Measurements from ENCODE around the gene MYO1E.
"Not testable (repeated sequence)": the region's sequence is repeated elsewhere in the genome, so short reads cannot be mapped to it uniquely, and the experiment has no call there.

The MYO1E gene

GRCh38 chr15:59140422-59141226 is 232.0 kb downstream of the MYO1E start:
- DNase-seq (ENCODE audit: low read depth) = no peak
- H3K4me3 ChIP-seq (ENCODE audit: low read depth, low read length) = no peak overlapping the region
- TF ChIP-seq, protein P1, sequence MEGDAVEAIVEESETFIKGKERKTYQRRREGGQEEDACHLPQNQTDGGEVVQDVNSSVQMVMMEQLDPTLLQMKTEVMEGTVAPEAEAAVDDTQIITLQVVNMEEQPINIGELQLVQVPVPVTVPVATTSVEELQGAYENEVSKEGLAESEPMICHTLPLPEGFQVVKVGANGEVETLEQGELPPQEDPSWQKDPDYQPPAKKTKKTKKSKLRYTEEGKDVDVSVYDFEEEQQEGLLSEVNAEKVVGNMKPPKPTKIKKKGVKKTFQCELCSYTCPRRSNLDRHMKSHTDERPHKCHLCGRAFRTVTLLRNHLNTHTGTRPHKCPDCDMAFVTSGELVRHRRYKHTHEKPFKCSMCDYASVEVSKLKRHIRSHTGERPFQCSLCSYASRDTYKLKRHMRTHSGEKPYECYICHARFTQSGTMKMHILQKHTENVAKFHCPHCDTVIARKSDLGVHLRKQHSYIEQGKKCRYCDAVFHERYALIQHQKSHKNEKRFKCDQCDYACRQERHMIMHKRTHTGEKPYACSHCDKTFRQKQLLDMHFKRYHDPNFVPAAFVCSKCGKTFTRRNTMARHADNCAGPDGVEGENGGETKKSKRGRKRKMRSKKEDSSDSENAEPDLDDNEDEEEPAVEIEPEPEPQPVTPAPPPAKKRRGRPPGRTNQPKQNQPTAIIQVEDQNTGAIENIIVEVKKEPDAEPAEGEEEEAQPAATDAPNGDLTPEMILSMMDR (IDR thresholded peaks at IDR 0.05; ENCODE audit: low read depth, low read length, missing control alignments) = no peak

- no peak overlapping the region for H3K4me3 ChIP-seq (ENCODE audit: low read depth, low read length)
- peak; percentile 35 for DNase-seq (ENCODE audit: low read depth)
- TF ChIP-seq, protein P1 (IDR thresholded peaks at IDR 0.05; ENCODE audit: low read depth, low read length, missing control alignments) = peak; percentile 87
Observed at GRCh38 chr15:59138243-59138642, 234.4 kb downstream of the MYO1E start.

DNA sequence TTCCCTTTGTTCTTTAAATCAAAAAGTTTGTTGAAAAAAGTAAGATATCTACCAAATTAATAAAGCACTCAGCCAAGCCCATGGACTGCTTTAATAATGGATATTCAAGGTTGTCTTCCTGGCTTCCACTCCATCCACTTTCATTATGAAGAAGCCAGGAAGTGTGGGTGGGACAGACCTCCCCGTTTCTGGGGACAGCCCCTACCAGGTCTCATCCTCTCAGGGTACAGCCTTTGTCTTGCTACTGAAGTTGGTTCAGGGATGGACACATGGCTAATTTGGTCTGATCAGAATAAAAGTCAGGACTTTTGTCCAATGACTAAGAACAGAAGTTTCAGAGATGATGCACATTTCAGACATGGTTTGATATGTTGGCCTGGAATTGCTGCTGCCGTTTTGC is 235.1 kb downstream of the MYO1E start:
- no peak overlapping the region for H3K4me3 ChIP-seq (ENCODE audit: low read depth, low read length)
- no peak for DNase-seq (ENCODE audit: low read depth)
- TF ChIP-seq, protein P1 (IDR thresholded peaks at IDR 0.05; ENCODE audit: low read depth, low read length, missing control alignments) = no peak

GRCh38 chr15:59133929-59134427 is 238.7 kb downstream of the MYO1E start:
- no peak overlapping the region for H3K4me3 ChIP-seq (ENCODE audit: low read depth, low read length)
- TF ChIP-seq, protein P1 (IDR thresholded peaks at IDR 0.05; ENCODE audit: low read depth, low read length, missing control alignments) = no peak
- DNase-seq (ENCODE audit: low read depth) = no peak

DNA sequence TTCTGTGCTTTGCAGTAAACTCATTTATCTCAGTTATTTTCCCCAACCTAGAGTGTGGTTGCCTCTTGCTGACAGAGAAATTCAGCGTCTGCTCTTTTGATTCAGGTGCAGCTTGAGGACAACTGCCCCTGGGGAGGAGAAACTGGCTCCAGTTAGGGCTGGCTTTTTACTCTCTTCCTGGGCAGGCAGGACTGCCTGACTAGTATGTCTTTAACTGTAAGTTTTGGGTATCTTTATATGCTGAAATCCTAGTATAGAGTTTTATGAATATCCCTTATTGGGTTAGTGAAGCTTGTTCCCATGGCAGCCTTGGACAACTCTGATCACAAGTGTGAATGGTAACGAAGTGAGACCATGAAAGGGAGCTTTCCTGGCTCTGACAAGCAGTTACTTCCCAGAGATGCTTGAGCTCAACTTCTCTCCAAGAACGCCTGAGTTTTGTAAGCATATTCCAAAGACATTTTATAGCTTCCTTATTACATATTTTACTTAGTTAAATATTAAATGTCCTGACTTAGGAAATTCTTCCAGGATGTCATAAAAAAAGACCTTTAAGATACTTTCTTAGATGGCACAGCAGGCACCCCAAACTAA is 240.6 kb downstream of the MYO1E start:
- H3K4me3 ChIP-seq (ENCODE audit: low read depth, low read length) = no peak overlapping the region
- TF ChIP-seq, protein P1 (IDR thresholded peaks at IDR 0.05; ENCODE audit: low read depth, low read length, missing control alignments) = no peak
- no peak for DNase-seq (ENCODE audit: low read depth)

- TF ChIP-seq, protein P1 (IDR thresholded peaks at IDR 0.05; ENCODE audit: low read depth, low read length, missing control alignments) = no peak
- DNase-seq (ENCODE audit: low read depth) = no peak
- H3K4me3 ChIP-seq (ENCODE audit: low read depth, low read length) = no peak overlapping the region
Observed at GRCh38 chr15:59131456-59131855, 241.2 kb downstream of the MYO1E start.

GRCh38 chr15:59127255-59127654 is 245.4 kb downstream of the MYO1E start:
- not testable (repeated sequence) for H3K4me3 ChIP-seq (ENCODE audit: low read depth, low read length); DNase-seq (ENCODE audit: low read depth)

DNA sequence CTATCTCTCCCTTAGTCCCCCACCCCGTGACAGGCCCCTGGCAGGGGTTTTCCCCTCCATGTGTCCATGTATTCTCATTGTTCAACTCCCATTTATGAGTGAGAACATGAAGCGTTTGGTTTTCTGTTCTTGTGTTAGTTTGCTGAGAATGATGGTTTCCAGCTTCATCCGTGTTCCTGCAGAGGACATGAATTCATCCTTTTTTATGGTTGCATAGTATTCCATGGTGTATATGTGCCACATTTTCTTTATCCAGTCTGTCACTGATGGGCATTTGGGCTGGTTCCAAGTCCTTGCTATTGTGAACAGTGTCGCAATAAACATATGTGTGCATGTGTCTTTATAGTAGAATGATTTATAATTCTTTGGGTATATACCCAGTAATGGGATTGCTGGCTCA is 247.0 kb downstream of the MYO1E start:
- not testable (repeated sequence) for DNase-seq (ENCODE audit: low read depth); H3K4me3 ChIP-seq (ENCODE audit: low read depth, low read length)
